ENCODE results near the gene CACNA2D3.

Gene CACNA2D3

DNA sequence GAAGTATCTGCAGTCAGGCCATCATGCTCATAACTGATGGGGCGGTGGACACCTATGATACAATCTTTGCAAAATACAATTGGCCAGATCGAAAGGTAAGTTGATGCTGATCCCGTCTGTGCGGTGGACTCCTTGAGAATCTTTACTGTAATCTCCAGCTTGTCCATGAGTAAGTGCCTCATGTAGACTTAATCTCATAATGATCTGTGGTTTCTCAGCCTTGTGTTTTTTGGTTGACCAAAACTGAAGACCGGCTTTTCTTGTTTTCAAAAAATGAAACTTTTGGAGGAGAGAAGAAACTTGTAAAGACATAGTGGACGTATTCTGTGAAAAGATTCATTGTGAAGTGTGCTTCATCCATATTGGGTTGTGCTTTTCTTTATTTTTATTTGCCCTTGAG lies 519.8 kb downstream of the CACNA2D3 start:
- Histone ChIP-seq H3K4me3 (ENCODE audit: low read depth, low read length) (no peak overlapping the region), H3K9ac (no peak overlapping the region), H3K4me1 (no peaks in the 10 kb centered on the region), H3K4me2 (ENCODE audit: low read length) (no peak overlapping the region), H3K27me3 (ENCODE audit: control insufficient read depth, insufficient read depth, low read length) (no peaks in the 10 kb centered on the region), H2AFZ (no peak overlapping the region), H3K36me3 (ENCODE audit: control insufficient read depth, insufficient read depth, low read length) (no peaks in the 10 kb centered on the region), H3K27ac (no peak overlapping the region), H3K9me3 (ENCODE audit: control insufficient read depth, low read length) (no peaks in the 10 kb centered on the region), H3K79me2 (no peaks in the 10 kb centered on the region)
- no peak for TF ChIP-seq CTCF (IDR thresholded peaks at IDR 0.05)

DNA sequence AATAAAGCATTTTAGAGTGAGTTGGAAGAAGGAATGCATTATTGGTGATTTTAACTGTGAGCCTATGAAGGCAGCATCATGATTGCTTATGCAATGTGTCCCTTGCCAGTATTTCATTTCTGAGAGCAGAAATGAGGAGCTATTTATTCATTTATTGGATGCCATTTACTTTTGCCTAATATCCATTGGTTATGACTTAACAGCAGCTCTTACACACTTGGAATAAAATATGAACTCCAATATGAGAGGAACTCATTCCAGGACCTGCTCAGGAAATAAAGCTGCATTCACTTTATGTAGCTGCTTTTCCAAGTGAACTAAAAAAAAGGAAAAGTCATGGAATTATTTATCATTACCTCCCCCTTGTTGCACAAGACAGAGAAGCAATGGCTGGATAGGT lies 525.4 kb downstream of the CACNA2D3 start:
- no peak for TF ChIP-seq CTCF (IDR thresholded peaks at IDR 0.05)
- Histone ChIP-seq H3K4me2 (ENCODE audit: low read length) (no peak overlapping the region), H2AFZ (no peak overlapping the region), H3K79me2 (no peaks in the 10 kb centered on the region), H3K9ac (no peak overlapping the region), H3K4me1 (no peaks in the 10 kb centered on the region), H3K27ac (no peak overlapping the region), H3K36me3 (ENCODE audit: control insufficient read depth, insufficient read depth, low read length) (no peaks in the 10 kb centered on the region), H3K27me3 (ENCODE audit: control insufficient read depth, insufficient read depth, low read length) (no peaks in the 10 kb centered on the region), H3K4me3 (ENCODE audit: low read depth, low read length) (no peak overlapping the region), H3K9me3 (ENCODE audit: control insufficient read depth, low read length) (no peaks in the 10 kb centered on the region)

- no peaks in the 10 kb centered on the region for H3K79me2 ChIP-seq
- no peaks in the 10 kb centered on the region for H3K27me3 ChIP-seq (ENCODE audit: control insufficient read depth, insufficient read depth, low read length)
- no peak overlapping the region for H3K27ac ChIP-seq
- H3K4me3 ChIP-seq (ENCODE audit: low read depth, low read length) = no peak overlapping the region
- H3K4me1 ChIP-seq = no peaks in the 10 kb centered on the region
- no peaks in the 10 kb centered on the region for H3K36me3 ChIP-seq (ENCODE audit: control insufficient read depth, insufficient read depth, low read length)
- H2AFZ ChIP-seq = no peak overlapping the region
- H3K9me3 ChIP-seq (ENCODE audit: control insufficient read depth, low read length) = no peaks in the 10 kb centered on the region
- TF ChIP-seq CTCF (IDR thresholded peaks at IDR 0.05) = no peak
- H3K9ac ChIP-seq = no peak overlapping the region
- no peak overlapping the region for H3K4me2 ChIP-seq (ENCODE audit: low read length)
Observed at GRCh38 chr3:54649551-54649950, 527.2 kb downstream of the CACNA2D3 start.

DNA sequence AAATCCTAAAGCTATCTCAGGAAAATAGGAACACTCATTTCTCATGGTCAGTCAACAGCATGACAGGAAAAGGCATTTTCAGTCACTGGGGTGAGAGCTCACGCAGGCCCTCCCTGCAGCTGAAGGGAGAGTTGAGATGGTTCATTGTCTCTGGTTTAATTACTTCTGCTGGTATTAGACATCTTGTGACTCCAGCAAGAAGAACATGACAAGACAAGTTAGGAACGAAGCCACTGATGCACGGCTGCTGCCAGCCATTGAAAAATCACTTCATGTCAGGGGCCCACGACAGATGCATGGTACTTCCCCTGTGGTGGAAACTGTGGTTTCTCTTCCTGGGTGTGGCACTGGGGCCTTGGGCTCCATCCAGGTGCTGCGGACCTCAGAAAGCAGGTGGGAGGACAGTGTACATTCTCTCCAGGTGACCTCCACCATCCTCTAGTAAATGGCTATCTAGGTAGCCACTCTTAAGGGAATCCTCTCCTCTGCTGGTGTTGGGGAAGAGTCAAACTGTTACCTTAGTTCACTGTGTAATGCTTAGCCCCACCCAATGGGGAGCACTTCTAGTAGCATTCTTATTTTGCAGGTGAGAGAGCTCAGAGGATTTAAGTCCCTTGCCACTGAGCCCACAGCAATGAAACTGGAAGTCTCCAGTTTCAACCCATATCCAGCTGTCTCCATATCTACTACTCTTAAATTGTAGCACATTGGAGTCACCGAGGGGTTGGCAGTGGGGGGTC lies 531.3 kb downstream of the CACNA2D3 start:
- Histone ChIP-seq H3K36me3 (ENCODE audit: control insufficient read depth, insufficient read depth, low read length) (no peaks in the 10 kb centered on the region), H3K9ac (no peak overlapping the region), H3K9me3 (ENCODE audit: control insufficient read depth, low read length) (no peaks in the 10 kb centered on the region), H3K4me2 (ENCODE audit: low read length) (no peak overlapping the region), H3K4me1 (no peaks in the 10 kb centered on the region), H3K4me3 (ENCODE audit: low read depth, low read length) (no peak overlapping the region), H3K27me3 (ENCODE audit: control insufficient read depth, insufficient read depth, low read length) (no peaks in the 10 kb centered on the region), H2AFZ (no peak overlapping the region), H3K27ac (no peak overlapping the region), H3K79me2 (no peaks in the 10 kb centered on the region)
- TF ChIP-seq CTCF (IDR thresholded peaks at IDR 0.05) = no peak

DNA sequence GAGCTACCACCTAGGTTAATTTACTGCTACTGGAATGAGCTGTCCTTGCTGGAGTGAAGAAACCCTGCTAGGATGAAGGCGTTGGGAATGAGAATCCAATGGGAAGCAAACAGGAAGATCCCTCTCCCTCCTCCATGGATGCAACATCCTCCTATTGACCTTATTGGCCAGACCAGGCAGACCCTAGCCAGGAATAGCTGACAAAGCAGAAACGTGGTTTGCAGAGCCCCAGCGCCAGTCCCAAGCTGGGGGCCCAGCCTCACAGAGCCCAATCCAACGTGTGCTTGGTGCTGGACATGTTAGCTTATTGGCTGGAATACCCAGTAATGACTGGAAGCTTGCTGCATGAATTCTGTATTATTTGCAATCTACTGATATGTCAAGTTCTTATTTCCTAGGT lies 532.4 kb downstream of the CACNA2D3 start:
- TF ChIP-seq CTCF (IDR thresholded peaks at IDR 0.05) = no peak
- H3K27ac ChIP-seq = no peak overlapping the region
- no peaks in the 10 kb centered on the region for H3K9me3 ChIP-seq (ENCODE audit: control insufficient read depth, low read length)
- no peaks in the 10 kb centered on the region for H3K27me3 ChIP-seq (ENCODE audit: control insufficient read depth, insufficient read depth, low read length)
- H3K4me3 ChIP-seq (ENCODE audit: low read depth, low read length) = no peak overlapping the region
- H3K36me3 ChIP-seq (ENCODE audit: control insufficient read depth, insufficient read depth, low read length) = no peaks in the 10 kb centered on the region
- H3K4me2 ChIP-seq (ENCODE audit: low read length) = no peak overlapping the region
- no peaks in the 10 kb centered on the region for H3K79me2 ChIP-seq
- no peak overlapping the region for H2AFZ ChIP-seq
- no peak overlapping the region for H3K9ac ChIP-seq
- H3K4me1 ChIP-seq = no peaks in the 10 kb centered on the region

Measured in parathyroid adenoma (tissue), 2 donors.